ENCODE results near the gene GNA12.

- TF ChIP-seq, protein P1, sequence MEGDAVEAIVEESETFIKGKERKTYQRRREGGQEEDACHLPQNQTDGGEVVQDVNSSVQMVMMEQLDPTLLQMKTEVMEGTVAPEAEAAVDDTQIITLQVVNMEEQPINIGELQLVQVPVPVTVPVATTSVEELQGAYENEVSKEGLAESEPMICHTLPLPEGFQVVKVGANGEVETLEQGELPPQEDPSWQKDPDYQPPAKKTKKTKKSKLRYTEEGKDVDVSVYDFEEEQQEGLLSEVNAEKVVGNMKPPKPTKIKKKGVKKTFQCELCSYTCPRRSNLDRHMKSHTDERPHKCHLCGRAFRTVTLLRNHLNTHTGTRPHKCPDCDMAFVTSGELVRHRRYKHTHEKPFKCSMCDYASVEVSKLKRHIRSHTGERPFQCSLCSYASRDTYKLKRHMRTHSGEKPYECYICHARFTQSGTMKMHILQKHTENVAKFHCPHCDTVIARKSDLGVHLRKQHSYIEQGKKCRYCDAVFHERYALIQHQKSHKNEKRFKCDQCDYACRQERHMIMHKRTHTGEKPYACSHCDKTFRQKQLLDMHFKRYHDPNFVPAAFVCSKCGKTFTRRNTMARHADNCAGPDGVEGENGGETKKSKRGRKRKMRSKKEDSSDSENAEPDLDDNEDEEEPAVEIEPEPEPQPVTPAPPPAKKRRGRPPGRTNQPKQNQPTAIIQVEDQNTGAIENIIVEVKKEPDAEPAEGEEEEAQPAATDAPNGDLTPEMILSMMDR (IDR thresholded peaks at IDR 0.05; ENCODE audit: low read depth, low read length, missing input control) = no peak
- TF ChIP-seq YY1 (IDR thresholded peaks at IDR 0.05) (no peak), TAF1 (conservative IDR thresholded peaks at IDR 0.05) (no peak), GABPA (IDR thresholded peaks at IDR 0.05 in 1 of 2, conservative IDR thresholded peaks at IDR 0.05 in 1 of 2) (no peak), SP1 (IDR thresholded peaks at IDR 0.05) (no peak), EGR1 (IDR thresholded peaks at IDR 0.05; ENCODE audit: low read depth in 2 of 2) (no peak), FOXA1 (IDR thresholded peaks at IDR 0.05) (no peak), ZBTB33 (IDR thresholded peaks at IDR 0.05) (no peak), RAD21 (IDR thresholded peaks at IDR 0.05) (no peak), RXRA (IDR thresholded peaks at IDR 0.05) (no peak), JUND (IDR thresholded peaks at IDR 0.05) (no peak)
- TF ChIP-seq, protein P2, sequence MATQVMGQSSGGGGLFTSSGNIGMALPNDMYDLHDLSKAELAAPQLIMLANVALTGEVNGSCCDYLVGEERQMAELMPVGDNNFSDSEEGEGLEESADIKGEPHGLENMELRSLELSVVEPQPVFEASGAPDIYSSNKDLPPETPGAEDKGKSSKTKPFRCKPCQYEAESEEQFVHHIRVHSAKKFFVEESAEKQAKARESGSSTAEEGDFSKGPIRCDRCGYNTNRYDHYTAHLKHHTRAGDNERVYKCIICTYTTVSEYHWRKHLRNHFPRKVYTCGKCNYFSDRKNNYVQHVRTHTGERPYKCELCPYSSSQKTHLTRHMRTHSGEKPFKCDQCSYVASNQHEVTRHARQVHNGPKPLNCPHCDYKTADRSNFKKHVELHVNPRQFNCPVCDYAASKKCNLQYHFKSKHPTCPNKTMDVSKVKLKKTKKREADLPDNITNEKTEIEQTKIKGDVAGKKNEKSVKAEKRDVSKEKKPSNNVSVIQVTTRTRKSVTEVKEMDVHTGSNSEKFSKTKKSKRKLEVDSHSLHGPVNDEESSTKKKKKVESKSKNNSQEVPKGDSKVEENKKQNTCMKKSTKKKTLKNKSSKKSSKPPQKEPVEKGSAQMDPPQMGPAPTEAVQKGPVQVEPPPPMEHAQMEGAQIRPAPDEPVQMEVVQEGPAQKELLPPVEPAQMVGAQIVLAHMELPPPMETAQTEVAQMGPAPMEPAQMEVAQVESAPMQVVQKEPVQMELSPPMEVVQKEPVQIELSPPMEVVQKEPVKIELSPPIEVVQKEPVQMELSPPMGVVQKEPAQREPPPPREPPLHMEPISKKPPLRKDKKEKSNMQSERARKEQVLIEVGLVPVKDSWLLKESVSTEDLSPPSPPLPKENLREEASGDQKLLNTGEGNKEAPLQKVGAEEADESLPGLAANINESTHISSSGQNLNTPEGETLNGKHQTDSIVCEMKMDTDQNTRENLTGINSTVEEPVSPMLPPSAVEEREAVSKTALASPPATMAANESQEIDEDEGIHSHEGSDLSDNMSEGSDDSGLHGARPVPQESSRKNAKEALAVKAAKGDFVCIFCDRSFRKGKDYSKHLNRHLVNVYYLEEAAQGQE (IDR thresholded peaks at IDR 0.05) = no peak
- TF ChIP-seq, protein P3, sequence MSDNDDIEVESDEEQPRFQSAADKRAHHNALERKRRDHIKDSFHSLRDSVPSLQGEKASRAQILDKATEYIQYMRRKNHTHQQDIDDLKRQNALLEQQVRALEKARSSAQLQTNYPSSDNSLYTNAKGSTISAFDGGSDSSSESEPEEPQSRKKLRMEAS (IDR thresholded peaks at IDR 0.05) = no peak
Observed at GRCh38 chr7:2869981-2870380, 25.9 kb upstream of the GNA12 start.

All from liver (tissue), 3 donors.